GM21717 (cell line): ENCODE results near the gene SLC8A1.

Source experiments
- ATAC-seq: cut with Tn5 transposase; IDR thresholded peaks from one replicate; pipeline ENCODE4 v1.9.1; 2021; ENCODE audit warnings: mild to moderate bottlenecking, moderate library complexity; ENCODE audit not compliant: unreplicated experiment

SLC8A1 gene

DNA sequence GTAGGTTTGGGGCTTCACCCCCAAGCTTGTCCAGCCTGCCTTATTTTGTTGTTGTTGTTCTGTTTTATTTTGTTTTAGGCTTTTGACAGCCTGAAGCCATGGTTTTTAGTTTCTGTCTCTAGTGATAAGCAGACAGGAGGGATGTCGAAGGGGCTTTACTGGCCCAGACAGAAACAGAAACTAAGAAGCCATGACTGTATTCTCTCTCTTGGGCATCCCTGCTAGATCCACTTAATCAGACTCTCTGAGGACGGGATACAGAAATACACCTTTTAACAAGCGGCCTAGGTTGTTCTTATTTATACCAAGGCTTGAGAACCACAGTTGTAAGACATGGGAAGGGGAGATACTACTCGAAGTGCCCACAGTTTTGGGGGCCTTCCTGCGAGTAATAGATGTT is 330.9 kb downstream of the SLC8A1 start:
- ATAC-seq, result no peak

DNA sequence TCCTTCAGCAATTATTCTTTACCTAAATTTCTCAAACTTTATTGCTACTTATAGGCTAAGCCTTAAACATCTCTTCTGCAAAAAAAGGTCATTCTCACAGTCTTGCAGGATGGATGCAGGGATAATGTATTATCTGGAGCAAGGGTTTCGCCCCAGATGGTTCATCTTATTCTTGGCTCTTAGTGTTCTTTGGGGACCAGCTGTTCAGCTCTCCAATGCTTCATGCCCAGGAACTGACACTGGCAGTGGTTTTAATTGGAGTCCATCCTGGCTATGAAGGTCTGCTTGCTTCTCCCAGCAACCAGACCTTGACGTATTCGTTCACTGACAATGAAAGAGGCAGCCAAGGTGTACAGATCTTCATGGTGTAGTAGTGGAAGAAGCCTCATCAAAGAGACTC is 331.9 kb downstream of the SLC8A1 start:
- no peak for ATAC-seq

DNA sequence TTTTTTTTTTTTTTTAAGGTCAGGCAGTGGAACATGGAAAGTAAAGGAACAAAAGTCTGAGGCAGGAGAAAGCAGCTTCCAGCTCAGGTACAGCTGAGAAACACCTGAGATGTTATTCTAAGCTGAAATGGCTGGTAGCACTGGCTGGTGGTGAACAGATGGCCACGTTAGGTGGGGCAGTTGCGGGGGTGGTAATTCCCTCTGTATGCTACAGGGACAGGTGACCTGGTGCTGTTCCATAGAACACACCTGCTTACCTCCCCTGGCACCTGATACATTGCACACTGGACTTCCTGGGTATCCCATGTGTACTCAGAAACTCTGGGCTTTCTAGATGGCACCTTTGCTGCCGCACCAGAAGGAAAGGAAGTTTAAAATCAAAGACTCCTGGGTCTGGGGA is 333.3 kb downstream of the SLC8A1 start:
- no peak for ATAC-seq

DNA sequence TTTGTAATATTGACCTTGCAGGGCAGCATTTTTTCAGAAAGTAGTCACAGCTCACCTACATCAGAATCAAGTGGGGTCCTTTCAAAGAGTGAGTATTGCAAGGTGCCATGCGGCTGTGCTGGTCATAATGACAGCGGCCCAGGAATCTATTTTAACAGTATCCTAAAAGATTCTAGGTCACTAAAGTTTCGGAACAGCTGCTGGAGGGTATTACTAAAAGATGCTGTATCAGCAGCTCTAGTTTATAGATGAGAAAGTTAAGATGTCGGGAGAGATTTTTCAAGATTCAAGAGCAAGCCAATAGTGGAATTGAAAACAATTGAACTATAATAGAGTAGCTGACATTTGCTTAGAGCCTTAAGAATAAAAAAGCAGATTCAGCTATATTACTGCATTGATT is 336.0 kb downstream of the SLC8A1 start:
- ATAC-seq, result no peak

DNA sequence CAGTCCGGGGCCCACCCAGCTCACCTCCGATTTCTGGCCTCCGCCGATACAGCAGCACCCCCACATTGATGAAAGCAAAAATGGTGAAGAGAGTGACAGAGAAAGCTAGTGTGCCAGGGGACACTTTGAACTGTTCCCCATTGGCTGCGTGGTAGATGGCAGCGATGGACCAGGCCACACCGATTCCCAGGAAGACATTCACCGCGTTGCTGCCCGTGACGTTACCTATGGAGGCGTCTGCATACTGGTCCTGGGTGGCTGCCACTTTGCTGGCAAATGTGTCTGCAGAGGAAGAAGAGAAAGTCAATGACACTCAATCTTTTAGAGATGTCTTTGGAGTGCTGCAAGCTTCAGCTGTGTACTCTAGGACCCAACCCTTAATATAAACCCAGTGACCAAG is 336.5 kb downstream of the SLC8A1 start:
- ATAC-seq, result no peak

DNA sequence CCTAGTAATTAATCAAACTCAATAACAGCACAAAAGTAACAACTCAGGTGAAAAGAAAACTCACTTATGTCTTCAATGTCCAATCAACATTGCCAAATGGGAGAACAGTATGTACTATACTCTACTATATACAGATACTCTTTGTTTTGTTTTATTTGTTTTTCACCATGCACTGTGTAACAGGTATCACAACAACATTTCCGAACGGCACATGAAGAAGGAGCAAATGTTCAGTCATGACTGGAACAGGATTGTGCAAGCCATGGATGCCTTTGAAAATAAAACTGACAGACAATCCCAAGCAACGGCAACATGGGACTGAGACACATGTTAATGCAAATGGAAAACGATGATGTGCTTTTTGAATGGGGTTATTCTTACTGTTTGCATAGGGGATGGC is 337.9 kb downstream of the SLC8A1 start:
- ATAC-seq, result no peak

DNA sequence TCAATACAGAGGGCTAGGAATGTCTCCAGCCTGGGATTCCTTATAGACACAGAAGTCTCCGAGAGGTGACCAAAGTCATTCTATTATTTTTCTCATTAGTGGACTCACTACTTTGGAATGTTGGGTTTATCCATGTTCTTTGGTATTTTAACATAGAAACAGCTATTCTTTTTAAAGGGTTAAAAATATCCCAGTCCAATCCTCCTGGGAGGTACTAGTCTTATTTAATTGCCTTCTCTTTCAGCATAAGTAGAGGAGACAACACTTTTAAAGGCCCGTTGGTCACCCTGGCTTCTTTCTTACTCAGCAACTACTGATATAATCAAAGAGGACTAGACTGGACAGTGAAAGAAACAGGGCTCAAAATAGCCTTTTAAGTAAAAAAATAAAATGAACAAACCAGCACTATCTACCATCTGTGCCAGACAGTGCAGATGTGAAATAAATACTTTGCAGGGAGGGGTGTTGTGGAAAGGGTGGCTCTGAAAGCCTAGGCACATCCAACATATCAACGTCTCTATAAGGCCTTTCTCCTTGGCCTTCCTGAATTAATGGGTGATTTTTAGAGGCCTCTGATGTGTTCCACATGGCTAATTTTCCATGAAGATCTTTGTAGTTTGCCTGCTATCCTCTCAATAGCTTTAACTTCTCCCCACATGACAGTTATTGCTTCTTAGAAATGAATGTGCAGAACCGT is 338.5 kb downstream of the SLC8A1 start:
- ATAC-seq, result no peak

DNA sequence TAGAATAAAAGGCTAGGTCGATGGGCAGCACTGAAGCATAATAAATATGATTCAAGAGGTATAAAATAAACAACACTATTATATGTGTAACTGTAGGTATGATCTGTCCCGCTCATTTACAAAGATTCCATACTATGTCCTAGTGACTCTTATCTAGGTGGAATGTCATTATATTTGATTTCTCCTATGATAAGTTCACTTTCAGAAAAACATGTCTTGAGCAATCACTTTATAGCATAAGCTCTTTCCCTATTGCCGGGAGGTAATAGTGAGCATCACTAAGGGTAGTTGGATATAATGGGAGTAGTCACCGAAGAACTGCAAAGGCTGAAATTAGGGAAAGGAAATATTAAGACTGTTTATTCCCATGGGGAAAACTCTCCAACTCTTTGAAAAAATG is 342.5 kb downstream of the SLC8A1 start:
- ATAC-seq, result no peak

DNA sequence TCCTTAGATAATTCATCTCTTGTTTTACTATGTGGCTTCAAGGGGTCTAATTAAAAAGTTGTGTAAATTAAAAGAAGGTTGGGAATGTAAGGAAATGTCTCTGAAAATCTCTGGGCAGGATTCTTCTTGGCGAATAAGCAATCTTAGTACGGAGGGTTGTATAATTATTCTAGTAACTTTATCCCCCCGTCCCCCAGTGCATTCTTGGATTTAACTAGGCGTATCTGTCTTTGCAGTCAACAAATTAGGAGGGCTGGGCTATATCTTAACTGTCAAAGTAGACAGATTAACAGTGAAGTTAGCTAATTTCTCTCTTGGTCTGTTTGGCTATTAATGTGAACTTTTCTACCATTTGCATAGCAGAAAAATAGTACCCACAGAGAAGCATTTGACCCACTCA is 343.0 kb downstream of the SLC8A1 start:
- ATAC-seq, result no peak

DNA sequence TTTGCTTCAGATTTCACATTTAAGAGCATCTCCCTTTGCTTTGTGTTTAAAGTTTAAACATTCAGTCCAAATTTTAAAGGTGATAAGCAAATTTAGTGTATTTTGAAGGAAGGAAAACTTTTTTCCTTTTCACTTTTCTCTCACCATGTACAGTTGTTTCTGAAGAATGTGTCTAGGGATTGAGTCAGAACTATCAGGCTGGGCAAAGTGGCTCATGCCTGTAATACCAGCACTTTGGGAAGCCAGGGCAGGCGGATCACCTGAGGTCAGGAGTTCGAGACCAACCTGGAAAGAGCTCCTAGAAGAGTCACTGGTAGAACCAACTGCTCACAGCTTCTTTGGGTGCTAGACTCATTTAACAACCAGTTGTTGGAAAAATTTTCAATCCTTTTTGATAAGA is 345.8 kb downstream of the SLC8A1 start:
- no peak for ATAC-seq

DNA sequence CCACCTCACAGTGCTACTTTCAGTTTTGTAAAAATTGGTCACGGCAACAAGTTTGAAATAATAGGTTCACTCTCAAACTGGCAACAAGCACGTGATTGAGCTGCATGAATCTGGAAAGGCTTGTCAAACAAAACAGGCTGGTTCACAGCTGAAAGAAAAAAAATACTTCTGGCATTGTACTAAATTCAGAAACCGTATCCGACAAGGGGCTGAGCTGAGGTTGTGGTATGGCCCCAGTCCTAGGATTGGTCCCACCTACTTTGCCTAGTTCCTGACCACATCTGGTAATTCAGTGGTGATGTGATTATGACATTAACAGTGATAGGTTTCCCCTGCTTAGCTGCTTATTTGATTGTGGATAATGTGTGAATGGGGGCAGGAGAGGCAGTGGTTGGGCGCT is 346.3 kb downstream of the SLC8A1 start:
- no peak for ATAC-seq

DNA sequence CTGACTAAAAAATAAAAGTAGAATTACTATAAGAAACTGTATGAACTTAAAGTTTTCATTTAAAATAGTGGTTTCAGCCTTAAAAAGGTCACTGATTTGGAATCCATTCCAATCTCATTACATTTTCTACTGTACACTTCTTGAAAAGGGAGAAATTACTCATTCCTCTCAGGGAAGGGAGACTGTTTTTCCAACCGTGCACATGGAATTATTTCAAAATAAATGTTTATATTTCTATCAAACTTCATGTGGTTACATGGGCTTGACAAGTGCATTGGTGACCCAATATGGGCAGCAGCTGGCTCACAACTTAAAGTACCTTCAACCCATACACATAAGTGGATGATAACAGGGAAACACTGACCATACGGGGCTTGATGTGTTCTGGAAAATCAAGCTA is 348.3 kb downstream of the SLC8A1 start:
- ATAC-seq, result no peak

DNA sequence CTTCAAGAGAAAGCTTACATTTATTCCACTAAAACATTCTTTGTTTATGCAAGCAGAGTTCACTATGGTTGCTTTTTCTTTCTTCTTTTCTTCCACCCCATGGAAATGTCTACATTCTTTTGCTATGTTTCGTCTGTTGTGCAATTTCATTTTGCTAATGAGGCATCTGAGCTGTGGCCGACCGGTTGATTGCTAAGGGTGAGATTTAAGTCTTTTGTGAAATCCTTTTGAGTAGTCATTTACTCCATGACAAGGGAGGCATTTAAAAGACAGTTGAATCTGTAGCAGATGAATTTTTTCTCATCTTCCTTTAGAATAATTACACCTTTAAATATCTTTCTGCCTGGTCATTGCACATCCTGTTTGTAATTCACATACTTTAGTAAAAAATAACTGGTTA is 348.7 kb downstream of the SLC8A1 start:
- no peak for ATAC-seq

DNA sequence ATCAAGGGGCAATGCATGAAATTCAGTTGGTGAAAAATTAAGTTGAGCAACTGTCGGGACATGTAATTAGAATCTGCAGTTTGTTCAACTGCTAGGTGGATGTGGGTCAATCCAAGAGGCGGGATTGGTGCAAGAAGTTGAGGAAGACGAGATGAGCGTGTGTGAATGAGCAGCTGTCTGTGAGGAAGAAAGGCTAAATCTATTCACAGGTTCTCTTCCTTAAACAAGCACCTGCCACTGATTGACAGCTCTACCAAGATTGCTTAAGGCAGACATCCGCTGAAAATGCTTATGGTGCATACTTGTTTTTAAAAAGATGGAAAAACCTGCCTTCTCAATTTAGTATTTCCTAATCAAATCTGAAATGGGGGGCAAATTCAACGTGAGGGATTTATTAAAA is 349.4 kb downstream of the SLC8A1 start:
- no peak for ATAC-seq

DNA sequence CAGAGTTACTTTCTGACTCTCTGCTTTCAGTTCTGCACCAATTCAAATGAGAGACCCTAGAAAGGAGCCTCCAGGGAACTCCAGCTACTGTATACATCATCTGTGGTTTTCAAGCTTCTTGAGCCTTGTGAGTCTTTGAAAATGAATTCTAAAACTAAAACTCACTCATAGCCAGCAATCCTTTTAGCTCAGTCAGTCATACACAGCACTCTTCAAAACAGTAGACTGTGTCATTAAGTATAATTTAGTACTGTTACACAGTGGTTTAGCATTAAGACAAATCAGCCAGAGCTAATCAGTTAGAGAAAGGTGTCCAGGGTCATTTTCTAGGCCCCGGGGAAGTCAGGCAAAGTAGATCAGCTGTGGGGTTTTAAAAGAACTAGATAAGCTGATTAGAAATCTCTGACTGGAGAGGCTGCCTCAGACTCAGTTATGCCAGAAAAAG is 350.7 kb downstream of the SLC8A1 start:
- ATAC-seq, result peak; percentile 58

DNA sequence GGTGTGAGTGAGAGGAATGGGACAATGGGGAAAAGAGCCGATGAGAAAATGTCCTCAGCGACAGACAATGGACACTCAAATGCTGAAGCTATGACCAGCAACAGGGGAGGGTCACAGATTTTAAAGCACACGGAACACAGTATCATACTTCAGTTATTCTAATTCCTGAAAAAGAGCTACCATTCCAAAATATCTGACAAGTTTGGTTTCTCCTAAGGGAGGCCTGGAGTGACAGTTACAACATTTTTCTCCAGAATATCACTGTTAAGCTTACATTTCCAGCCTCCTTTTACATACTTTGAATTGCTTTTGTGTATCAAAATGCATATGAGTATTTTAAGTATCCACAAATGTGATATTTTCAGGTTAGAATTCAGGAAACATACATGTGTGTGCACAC is 351.2 kb downstream of the SLC8A1 start:
- no peak for ATAC-seq

DNA sequence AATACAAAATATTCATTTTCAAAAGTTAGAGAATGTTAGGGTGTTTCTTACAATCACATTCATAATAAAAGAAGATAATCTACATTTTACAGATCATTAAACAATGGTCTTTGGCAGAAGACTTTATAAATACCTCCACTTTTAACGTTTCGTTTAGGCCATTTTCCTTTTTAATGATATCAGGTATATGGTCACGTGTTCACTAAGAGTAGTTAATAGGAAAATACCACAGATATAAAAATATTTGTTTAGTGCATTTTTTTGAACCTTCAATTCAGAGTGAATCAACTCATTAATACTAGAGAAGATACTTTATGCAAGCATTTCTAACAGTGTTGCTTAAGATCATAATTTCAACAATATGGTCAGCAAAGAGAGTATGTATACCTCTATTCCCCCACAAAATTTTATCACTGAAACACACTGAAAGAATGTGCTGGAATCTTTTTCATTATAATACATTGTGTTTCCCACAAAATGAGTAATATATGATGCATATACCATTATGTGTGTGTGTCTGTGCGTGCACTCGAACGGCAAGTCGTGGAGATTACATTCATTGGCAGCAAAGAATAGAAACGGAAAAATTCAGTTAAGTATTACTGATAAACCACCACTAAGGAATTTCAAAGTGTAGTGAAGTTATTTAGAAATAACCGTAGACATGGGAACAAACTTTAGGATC is 353.0 kb downstream of the SLC8A1 start:
- ATAC-seq, result no peak

DNA sequence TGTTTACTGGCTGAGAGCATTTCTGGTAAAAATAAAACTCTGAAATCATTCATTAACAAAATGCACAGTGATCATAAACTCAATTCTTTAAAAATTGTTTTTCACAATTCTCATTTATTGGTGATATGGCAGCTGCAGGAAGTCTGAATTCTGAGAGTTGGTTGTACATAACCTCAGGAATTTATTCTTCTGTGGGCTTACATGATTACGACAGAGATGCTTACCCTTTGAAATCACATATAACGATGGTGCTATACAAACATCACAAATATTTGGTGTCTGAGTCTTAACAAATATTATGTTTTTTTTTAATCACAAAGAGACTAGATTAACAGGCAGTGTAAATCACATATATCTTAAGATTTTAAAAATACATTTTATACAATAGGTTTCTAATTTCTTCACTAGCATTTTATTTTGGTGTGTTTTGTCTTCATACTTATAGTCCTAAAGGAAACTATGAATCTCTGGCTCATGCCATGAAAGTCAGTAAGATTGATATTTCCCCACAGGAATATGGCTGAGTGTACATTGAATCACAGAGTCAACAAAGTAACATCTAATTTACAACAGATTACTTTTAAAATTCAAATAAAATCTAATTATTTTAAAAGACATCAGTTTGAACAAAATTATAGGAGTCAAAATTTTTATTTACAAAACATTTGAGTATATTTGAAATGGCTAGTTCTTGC is 354.1 kb downstream of the SLC8A1 start:
- no peak for ATAC-seq

DNA sequence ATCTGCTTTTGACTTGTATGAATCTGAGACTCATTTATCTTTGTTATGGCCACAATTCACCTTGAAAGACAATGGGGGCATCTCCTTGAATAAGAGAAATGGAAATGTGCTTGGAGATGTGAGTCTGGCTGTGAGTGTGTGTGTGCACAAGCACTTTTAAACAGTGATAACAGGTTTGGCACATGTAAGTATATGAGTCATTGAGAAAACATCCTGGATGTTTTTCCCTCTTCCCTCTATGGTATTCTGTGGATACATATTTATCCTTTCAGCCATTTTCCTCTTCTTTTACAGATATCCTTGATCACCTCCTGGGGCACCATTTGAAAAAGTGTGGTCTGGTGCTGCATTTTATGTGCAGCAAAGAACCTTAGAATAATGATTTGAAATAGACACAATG is 355.5 kb downstream of the SLC8A1 start:
- ATAC-seq, result no peak

DNA sequence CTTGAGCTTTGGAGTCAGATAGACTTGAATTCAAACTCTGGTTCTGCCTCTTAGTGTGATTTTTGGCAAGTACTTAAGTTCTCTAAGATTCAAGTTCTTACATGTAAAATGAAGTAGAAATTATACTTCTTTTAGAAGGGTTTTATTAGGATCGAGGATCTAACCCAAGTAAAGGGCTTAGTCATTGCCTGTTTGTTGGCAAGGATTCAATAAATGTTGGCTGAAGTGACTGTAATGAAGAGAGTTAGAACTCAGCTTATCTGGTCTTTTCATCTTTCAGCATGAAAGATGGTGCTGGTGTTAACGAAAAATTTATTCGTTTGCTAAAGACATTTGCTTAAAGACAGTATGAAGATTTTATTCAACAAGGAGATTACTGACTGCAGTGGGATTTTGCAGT is 356.9 kb downstream of the SLC8A1 start:
- no peak for ATAC-seq

DNA sequence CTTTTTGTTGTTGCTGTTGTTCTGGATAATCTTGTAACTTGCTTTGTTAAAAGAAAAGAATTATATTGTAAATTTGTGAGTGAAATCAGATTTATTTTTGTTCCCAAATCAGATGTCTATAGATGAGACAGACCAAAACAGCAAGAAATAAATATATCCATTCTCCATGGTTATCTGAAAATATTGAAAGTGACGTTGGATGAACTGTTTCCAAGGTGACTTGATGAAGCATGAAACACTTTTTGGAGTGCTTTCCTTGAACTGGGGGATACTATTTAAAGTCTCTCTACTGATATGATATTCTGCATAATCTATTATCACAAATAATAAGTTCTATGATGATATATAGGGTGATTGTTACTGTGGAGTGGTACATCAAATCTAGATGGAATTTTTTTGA is 357.4 kb downstream of the SLC8A1 start:
- no peak for ATAC-seq

DNA sequence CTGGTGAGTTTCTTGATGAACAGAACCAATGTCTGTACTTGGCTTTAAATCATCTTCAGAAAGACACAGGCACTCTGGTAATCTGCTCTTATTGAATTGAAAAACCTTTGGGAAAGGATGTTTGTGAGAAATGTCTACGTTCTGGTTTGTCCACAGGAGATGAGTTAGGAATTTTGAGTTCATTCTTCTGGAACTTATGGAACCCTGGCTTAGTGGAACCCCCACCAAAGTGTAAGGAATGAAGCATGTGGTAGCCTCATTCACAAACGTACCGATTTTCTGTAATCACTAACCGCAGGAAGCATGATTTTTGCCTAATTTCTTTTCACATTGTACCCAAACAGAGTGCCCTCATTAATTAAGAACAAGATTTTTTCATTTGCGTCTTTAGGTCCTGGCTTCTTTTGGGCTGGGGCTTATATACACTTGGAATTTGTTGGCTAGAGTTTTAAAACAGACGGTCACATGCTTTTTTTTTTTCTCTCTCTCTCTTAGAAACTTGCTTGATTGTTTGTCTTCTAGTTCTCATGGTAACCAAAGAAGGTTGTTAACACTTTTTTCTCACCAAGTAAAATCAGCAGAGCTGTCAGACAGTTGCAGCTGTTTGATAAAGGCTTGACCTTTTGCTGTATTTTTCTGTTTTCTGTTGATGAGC is 358.7 kb downstream of the SLC8A1 start:
- no peak for ATAC-seq
